ENCODE measurements around the gene ANKRD33B.

The ANKRD33B gene

GRCh38 chr5:10631316-10631996 is 67.6 kb downstream of the ANKRD33B start:
- peaks cover 95% of the 10 kb centered on the region for H3K4me1 ChIP-seq
- peak overlapping the region; percentile 53 for H3K4me3 ChIP-seq
- H3K9ac ChIP-seq, result peak overlapping the region; percentile 62; the same call in 1 of the 2 replicates
- H3K9me3 ChIP-seq, result no peaks in the 10 kb centered on the region
- H4K20me1 ChIP-seq, result peaks cover 90% of the 10 kb centered on the region
- H3K27me3 ChIP-seq, result no peaks in the 10 kb centered on the region
- H3K36me3 ChIP-seq, result peaks cover 8% of the 10 kb centered on the region; the same call in 1 of the 2 replicates
- peak overlapping the region; percentile 90 for H3K4me2 ChIP-seq
- peak overlapping the region; percentile 69 for H3K27ac ChIP-seq
- no peak for TF ChIP-seq Cebpa-rat (IDR thresholded peaks at IDR 0.05)

- H3K9ac ChIP-seq, result peak overlapping the region; percentile 62; the same call in 1 of the 2 replicates
- peak overlapping the region; percentile 53 for H3K4me3 ChIP-seq
- H4K20me1 ChIP-seq, result peaks cover 89% of the 10 kb centered on the region
- peak overlapping the region; percentile 69 for H3K27ac ChIP-seq
- TF ChIP-seq Cebpa-rat (IDR thresholded peaks at IDR 0.05), result no peak
- peak overlapping the region; percentile 90 for H3K4me2 ChIP-seq
- peaks cover 93% of the 10 kb centered on the region for H3K4me1 ChIP-seq
- no peaks in the 10 kb centered on the region for H3K27me3 ChIP-seq
- H3K36me3 ChIP-seq, result peaks cover 15% of the 10 kb centered on the region
- H3K9me3 ChIP-seq, result no peaks in the 10 kb centered on the region
These were observed 68.4 kb downstream of the ANKRD33B start for GRCh38 chr5:10632110-10632761.

- Histone ChIP-seq H3K4me3 (peak overlapping the region; percentile 11; the same call in 1 of the 2 replicates), H3K27me3 (no peaks in the 10 kb centered on the region), H3K4me2 (peak overlapping the region; percentile 90), H3K4me1 (peaks cover 83% of the 10 kb centered on the region), H3K9me3 (peaks cover 10% of the 10 kb centered on the region), H3K36me3 (peaks cover 27% of the 10 kb centered on the region), H4K20me1 (peaks cover 91% of the 10 kb centered on the region), H3K27ac (peak overlapping the region; percentile 58), H3K9ac (peak overlapping the region; percentile 50)
- no peak for TF ChIP-seq Cebpa-rat (IDR thresholded peaks at IDR 0.05)
These were observed 69.6 kb downstream of the ANKRD33B start for GRCh38 chr5:10633271-10634049.

- peak overlapping the region; percentile 58 for H3K27ac ChIP-seq
These were observed 70.2 kb downstream of the ANKRD33B start for GRCh38 chr5:10634050-10634449.

GRCh38 chr5:10634562-10634961 is 70.7 kb downstream of the ANKRD33B start:
- H3K36me3 ChIP-seq, result peaks cover 31% of the 10 kb centered on the region
- no peak overlapping the region for H3K9ac ChIP-seq
- H3K4me2 ChIP-seq, result peak overlapping the region; percentile 90
- no peak overlapping the region for H3K27ac ChIP-seq
- peaks cover 72% of the 10 kb centered on the region for H3K4me1 ChIP-seq
- H4K20me1 ChIP-seq, result peaks cover 81% of the 10 kb centered on the region
- no peak for TF ChIP-seq Cebpa-rat (IDR thresholded peaks at IDR 0.05)
- H3K27me3 ChIP-seq, result no peaks in the 10 kb centered on the region
- H3K4me3 ChIP-seq, result no peak overlapping the region
- H3K9me3 ChIP-seq, result peaks cover 14% of the 10 kb centered on the region

More at GRCh38 chr5:10634050-10634449, 70.2 kb downstream of the ANKRD33B start:
- peak overlapping the region; percentile 90 for H3K4me2 ChIP-seq
- TF ChIP-seq Cebpa-rat (IDR thresholded peaks at IDR 0.05), result no peak
- peaks cover 86% of the 10 kb centered on the region for H4K20me1 ChIP-seq
- H3K4me1 ChIP-seq, result peaks cover 77% of the 10 kb centered on the region
- peak overlapping the region; percentile 50 for H3K9ac ChIP-seq
- H3K36me3 ChIP-seq, result peaks cover 31% of the 10 kb centered on the region
- peaks cover 14% of the 10 kb centered on the region for H3K9me3 ChIP-seq
- no peaks in the 10 kb centered on the region for H3K27me3 ChIP-seq
- 0 out of 2 replicates have a peak overlapping the region, but pooled peaks have one; percentile 11 for H3K4me3 ChIP-seq

GRCh38 chr5:10635257-10635866 is 71.5 kb downstream of the ANKRD33B start:
- Histone ChIP-seq H3K36me3 (peaks cover 30% of the 10 kb centered on the region), H3K9me3 (peaks cover 14% of the 10 kb centered on the region), H3K4me3 (no peak overlapping the region), H3K9ac (no peak overlapping the region), H3K4me1 (peaks cover 67% of the 10 kb centered on the region), H4K20me1 (peaks cover 79% of the 10 kb centered on the region), H3K27me3 (no peaks in the 10 kb centered on the region), H3K27ac (peak overlapping the region; percentile 40; the same call in 1 of the 2 replicates), H3K4me2 (peak overlapping the region; percentile 90)
- no peak for TF ChIP-seq Cebpa-rat (IDR thresholded peaks at IDR 0.05)

GRCh38 chr5:10635867-10636350 is 72.0 kb downstream of the ANKRD33B start:
- H3K36me3 ChIP-seq, result peaks cover 36% of the 10 kb centered on the region
- H3K27ac ChIP-seq, result 0 out of 2 replicates have a peak overlapping the region, but pooled peaks have one; percentile 40
- peaks cover 79% of the 10 kb centered on the region for H4K20me1 ChIP-seq
- no peak for TF ChIP-seq Cebpa-rat (IDR thresholded peaks at IDR 0.05)
- H3K4me3 ChIP-seq, result no peak overlapping the region
- H3K27me3 ChIP-seq, result no peaks in the 10 kb centered on the region
- peaks cover 14% of the 10 kb centered on the region for H3K9me3 ChIP-seq
- peak overlapping the region; percentile 90 for H3K4me2 ChIP-seq
- H3K9ac ChIP-seq, result no peak overlapping the region
- H3K4me1 ChIP-seq, result peaks cover 62% of the 10 kb centered on the region

GRCh38 chr5:10636363-10637142 is 72.7 kb downstream of the ANKRD33B start:
- TF ChIP-seq Cebpa-rat (IDR thresholded peaks at IDR 0.05), result no peak
- peaks cover 41% of the 10 kb centered on the region for H3K36me3 ChIP-seq
- H3K9me3 ChIP-seq, result peaks cover 14% of the 10 kb centered on the region
- H3K27ac ChIP-seq, result no peak overlapping the region
- no peaks in the 10 kb centered on the region for H3K27me3 ChIP-seq
- H3K4me2 ChIP-seq, result peak overlapping the region; percentile 90
- peaks cover 55% of the 10 kb centered on the region for H3K4me1 ChIP-seq
- H4K20me1 ChIP-seq, result peaks cover 79% of the 10 kb centered on the region
- no peak overlapping the region for H3K4me3 ChIP-seq
- no peak overlapping the region for H3K9ac ChIP-seq

All from BLaER1 (cell line).